Ureter (tissue), 1 donor: ENCODE data around the gene XIRP1. TPM values are rescaled to one million over a fixed set of nuclear protein-coding genes. Genes with fewer than 3 reads are reported as not detected.

Experiments
- DNase-seq: peaks from one replicate; pipeline ENCODE4 v3.0.0-alpha.2; 2020; ENCODE audit warnings: low spot score
- total RNA-seq: library from RNA; stranded (reverse); gene quantifications from one replicate; pipeline ENCODE4 v1.2.4, GENCODE V29; 2023
- donor health status: DM: yes; HTN: yes; CAD: no.

The XIRP1 gene
- total RNA-seq, 1 donor from 2014 or later, result 0.13 TPM

DNA sequence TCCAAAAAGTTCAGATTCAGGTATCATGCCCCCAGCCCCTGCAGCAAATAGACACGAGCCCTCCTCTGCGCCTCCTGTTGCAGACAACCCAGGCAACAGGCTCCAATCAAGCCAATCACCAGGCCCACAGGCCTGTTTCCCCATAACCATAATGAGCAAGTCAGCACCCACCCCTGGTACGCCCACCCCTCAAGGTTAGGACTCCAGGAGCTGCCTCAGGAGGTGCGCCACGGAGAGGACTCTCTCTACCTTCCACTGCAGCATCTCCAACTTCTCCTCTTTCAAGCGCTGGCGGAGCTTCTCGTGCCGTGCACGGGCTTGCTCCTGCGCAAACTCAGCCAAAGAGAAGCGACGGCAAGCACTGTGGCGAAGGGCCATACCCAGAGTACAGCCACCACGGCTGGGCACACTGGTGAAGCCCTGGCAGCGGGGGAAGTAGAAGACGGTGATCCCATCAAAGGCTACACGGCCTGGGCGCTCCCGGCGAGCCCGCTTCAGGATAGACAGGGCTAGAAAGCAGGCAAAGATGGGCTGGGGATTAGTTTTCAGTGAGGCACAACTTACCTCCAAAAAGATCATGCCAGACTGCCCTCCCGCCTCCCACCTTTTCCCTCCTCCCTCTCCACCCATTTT is 47.5 kb downstream of the XIRP1 start:
- no peak for DNase-seq

DNA sequence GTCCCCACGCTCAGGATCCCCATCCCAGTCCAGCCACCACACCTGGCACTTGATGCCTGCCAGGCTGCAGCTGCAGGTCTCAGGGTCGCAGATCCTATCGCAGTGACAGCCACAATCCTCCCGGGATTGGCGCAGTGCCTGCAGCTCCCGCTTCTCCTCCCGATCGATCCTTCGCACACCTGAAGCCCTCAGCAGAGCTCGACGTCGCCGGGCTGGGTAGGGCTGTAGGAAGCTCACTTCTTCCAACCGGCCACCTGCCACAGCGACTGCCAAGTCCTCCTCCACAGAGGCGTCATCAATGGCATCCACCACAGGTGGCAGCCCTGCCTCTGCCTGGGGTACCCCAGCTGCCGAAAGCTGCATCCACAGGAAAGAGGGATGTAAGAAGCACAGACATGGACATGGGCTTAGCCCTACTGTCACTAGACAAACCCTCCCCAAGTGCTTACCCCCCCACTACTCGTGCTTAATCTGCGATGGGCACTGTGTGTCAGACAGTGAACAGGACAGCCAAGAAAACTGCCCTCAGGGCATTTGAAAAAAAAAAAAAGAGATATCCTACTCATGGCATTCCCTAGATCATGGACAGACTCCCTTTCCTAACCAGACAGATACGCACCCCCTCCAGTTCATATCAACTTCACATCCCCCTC is 48.2 kb downstream of the XIRP1 start:
- no peak for DNase-seq

DNA sequence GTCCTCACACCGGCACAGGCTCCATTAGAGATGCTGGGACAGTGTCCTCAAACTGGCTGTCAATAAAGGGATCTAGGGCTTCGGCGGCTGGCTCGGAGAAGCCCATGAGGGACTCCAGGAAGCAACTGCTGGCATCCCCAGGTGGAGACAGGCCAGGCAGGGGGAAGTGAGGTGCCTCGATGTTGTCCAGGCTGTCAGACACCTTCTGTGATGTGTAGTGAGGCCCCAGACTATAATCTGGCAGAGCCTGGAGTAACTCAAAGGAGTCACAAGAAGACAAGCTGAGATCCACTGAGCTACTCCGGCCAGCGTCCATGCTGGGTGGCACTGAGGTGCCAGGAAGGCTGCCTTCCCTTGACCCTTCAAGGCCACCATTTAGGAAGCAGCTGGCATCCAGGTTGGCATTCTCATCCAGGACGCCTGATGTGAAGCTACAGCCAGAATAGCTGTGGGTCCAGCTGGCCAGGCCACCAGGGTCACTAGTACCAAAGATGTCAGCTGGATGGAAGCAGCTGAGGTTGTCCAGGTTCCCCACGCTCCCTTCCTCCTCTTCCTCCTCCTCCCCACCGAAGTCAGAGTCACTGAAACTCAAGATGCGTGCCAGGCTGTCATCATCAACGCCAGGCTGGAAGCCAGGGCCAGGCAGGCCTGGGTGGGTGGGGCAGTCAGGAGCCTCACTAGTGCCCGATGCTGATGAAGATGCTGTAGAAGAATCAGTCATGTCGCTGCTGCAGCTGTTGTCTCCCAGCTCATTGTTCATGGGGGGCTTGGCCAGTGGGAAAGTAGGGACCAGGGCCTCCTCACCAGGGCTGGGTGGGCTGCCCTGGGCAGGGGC is 49.1 kb downstream of the XIRP1 start:
- DNase-seq, result no peak

DNA sequence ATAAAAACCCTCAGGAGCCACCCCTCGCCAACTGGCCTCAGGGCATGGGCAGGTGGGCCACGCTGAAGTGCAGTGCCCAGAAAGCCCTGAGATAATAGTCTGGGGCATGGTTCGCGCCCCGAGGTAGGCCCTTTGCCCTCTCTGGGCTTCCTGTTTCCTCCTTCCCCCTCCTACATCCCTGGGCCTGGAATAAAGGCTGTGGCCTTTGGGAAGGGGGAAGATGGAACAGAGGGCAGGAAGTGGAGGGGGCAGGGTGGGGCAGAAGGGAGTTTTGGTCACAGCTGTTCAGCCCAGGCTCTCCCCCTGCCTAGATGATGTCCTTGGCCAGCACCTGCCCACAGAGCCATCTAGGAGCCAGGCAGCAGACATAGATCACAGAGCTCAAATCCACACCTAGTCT is 50.3 kb downstream of the XIRP1 start:
- no peak for DNase-seq

DNA sequence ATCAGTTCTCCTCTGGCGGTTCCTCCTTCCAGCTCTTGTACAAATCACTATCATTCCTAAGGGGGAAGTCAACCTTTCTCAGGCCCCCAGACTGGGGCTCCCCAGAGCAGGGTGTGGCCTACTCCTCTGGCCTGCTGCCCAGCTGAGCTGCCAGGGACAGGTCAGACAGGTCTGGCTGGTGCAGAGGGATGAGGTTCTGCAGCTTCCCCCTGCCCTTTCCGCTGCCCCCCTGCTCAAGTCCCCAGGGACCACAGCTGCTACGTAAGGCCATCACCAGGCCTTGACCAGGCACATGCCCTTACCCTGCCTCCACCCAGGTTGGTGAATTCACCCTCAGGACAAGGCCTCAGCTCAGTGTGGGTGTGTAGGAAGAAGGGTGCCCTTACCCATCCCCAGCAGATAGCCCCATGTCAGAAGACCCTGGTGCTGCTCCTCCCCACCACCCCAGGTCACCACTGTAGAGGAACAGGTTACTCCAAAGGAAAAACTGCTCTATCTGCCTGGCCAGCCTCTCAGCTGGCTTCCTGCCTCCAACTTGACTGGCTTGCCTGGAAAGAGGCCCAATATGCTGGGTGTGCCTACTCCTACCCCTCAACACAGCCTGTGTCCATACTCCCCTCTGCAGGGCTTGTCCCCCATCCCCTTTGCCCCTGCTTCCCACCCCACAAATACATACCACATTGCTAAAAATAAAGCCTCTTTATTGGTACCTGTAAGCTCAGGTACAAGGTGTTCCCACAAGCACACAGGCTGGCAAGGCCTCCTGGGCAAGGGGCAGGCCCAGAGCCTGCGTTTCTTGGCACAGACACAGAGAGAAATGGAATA is 51.0 kb downstream of the XIRP1 start:
- DNase-seq, result peak; percentile 91

DNA sequence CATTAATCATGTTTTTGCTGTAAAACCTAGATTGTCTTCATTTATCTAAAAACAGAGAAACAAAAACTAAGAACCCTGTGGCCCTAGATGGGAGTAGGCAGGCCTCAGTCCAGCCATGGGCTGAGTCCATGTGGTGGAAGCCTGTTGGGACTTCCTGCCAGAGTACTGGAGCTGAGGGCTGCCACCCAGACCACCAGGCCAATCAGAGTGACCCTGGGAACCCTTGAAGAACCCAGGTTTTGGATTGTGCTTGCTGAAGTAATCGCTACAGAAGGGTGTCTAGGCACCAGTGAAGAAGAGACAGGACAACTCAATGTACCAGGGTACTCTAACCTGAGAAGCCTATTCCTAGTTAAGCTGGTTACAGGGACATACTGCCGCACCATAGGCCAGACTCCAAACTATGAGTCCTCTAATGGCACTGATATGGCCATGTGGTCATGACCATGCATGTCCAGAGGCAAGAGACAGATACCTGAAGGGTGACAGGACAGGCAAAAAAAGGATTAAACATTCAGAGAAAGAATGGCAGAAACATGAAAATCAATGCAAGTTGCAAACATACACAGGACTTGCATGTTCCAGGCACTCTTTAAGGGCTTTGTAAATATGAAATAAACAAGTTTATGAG is 51.9 kb downstream of the XIRP1 start:
- DNase-seq, result no peak

DNA sequence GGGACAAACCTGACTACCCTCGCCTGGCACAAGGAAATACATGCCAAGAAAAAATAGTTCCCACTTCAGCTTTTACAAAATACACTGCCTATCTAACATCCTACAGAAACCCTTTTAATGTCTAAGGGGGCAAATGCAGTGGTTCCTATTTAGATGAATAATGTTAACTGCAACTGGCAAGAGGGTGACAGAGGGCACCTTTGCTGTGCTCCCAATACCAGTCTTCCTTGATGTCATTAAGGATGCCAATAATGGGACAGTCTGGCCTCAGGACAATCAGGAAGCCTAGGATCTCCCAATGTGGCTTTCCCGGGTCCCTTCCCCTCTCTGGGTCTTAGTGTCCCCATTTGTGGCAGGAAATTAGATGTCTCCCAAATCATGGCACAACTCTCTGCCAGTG is 53.0 kb downstream of the XIRP1 start:
- no peak for DNase-seq

DNA sequence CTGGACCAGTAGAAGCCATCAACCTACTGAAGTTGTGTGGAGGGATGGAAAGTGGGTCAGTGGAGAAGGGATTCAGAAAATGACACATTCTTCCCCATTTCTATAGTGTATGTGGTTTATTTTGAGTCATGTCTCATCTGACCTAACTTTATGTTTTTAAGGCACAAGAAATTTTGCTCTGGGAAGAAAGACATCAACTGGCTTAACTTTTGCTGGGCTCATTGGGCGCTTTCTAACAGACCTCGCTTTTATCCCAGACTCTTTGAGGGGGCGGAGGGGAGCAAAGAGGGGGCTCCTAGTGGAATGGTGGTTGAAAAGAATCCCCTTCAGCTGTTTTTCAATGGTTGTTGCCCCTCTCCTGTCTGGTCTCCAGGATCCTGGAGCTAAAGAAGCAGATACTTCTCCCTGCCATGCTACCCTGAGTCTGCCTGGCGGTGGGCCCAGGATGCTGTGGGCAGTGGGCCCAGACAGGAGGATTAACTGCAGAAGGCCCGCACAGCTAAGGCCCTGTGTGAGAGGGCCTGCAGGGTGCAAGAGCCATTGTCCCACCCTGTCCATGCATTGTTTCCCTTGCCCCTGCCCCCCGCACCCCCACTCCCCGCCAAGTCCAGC is 53.5 kb downstream of the XIRP1 start:
- DNase-seq, result no peak

DNA sequence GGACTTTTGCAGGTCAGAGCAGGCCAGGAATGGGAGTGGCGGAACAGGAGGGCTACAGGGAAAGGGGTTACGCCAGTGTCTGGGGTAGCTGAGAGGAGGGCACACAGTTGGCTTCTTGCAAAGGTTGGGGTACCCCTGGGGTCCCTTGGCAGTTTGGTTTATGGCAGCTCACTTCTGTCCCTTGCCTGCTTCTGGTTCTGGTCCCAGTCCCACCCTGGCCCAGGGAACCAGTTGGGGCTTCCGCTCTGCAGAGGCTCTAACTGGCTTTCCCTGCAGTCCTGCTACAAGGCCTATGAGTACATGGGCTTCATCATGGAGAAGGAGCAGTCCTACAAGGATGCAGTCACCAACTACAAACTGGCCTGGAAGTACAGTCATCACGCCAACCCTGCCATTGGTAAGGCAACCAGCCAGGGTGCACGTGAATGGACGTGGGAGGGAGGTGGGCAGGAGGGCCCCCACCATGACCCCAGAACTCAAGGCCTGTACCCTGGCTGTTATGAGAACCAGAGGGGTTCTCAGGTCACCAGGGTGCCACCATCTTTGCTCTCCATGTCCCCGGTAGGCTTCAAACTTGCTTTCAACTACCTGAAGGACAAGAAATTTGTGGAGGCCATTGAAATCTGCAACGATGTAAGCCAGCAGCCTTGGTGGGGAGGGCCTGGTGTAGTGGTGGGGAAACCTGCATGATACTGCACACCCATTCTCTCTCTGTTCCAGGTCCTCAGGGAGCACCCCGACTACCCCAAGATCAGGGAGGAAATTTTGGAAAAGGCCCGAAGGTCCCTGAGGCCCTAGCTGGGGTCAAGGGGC is 54.2 kb downstream of the XIRP1 start:
- no peak for DNase-seq

DNA sequence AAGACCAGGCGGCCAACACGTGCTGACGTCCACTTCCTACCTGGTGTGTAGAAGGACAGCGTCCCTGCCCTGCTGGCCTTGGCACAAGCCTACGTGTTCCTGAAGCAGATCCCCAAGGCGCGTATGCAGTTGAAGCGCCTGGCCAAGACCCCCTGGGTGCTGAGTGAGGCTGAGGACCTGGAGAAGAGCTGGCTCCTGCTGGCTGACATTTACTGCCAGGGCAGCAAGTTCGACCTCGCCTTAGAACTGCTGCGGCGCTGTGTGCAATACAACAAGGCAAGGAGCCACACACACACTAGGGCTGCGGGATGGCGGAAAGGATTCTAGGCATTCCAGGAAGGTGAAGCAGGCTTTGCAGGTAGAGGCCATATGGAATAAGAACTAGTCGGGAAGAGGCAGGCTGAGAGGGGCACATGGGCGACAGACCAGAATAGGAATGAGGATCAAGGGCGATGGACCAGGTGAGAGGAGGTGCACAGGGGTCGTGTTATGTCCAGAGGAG is 54.9 kb downstream of the XIRP1 start:
- no peak for DNase-seq

DNA sequence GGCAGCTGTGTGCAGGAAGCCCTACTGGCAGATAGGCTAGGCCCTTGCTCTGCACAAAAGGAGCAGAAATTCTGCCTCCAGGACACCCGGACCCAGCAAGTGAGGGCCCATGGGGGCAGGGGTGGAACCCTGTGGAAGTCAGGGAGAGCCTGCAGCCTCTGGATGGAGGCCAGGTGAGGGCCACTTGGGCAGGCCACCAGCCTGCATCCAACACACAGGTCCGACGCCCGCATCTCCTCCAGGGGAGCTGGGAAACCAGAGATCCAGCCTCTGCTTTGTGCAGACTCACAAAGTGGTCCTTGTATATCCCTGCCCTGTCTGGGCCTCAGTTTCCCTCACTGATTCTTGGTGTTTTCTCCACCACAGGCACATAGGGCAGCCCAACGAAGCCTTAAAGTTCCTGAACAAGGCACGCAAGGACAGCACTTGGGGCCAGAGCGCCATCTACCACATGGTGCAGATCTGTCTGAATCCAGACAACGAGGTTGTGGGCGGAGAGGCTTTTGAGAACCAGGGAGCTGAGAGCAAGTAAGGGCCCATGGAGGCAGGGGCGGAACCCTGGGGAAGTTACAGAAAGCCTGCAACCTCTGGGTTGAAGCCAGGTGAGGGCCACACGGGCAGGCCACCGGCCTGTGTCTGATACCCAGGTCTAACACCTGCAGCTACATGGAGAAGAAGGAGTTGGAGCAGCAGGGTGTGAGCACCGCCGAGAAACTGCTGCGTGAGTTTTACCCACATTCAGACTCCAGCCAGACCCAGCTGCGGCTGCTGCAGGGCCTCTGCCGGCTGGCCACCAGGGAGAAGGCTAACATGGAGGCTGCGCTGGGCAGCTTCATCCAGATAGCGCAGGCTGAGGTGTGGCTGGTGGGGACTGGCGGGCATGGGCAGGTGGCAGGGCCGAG is 55.6 kb downstream of the XIRP1 start:
- no peak for DNase-seq

DNA sequence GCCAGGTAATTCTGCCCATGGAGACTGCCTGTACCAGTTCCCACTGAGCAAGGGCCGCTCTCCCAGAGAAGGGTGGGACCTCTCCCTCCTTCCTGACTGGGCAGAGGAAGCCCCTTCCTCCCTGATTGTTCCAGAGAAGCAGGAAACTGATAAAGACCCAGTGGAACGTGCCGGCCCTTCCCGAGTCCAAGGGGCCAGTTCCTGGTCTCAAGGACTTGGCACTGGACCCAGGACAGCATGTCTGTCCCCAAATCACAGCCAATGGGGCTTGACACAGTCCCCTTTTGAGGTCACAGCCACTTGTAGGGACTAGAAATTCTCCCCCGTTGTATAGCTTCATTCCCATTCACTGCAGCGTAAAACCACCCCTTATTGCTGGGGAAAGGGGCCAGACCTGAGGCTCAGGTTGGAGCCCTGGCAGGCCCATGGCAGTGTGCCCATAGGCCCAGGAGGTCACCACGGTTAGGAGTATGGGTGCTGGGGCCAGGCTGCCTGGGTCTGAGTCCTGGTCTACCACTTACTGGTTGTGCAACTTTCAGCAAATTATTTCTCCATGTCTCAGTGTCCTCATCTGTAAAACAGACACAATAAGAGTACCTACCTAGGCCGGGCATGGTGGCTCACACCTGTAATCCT is 57.1 kb downstream of the XIRP1 start:
- no peak for DNase-seq

DNA sequence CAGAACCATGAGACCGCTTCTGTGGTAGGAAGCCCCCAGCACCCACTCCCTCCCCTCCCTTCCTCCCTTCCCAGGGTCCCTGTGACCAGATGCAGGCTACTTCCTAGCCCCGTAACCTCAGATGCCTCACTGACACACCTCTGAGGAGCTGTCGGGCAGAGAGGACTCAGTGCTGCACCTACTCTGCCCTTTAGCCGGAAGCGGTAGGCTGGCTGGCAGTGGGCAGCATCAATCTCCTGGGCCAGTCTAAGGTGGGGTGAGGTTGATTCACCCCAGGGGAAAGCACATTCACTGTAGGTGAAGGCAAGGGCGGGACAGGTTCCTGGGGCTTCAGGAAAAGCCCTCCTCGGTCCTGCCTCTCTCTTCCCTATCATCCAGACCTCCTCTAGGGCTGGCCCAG is 58.1 kb downstream of the XIRP1 start:
- DNase-seq, result no peak

DNA sequence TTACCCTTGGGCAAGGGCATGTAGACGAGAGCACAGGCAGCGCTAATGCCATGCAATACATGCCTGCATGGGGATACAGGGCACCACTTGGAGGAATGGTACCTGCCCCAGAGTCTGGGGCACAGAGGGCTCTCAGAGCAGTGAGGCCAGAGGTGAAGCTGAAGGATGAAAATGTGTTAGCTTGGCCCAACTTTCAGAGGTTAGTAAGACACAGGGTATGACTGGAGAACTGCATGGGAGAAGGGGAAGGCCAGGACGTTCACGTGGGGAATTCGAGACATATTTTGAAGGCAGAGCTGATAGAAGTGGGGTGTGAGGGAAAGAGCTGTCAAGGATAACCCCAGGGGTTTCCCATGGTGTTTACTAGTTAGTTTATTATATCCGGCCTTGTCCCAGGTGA is 58.6 kb downstream of the XIRP1 start:
- no peak for DNase-seq
